Stimulated activated CD8-positive, alpha-beta memory T cell treated with anti-CD3 and anti-CD28 coated beads, Interleukin-7, amount 100 ng/mL, for 4 hours (primary cell): ENCODE data around the gene MYO5B.

Experiments used
- DNase-seq, 2 donors: peaks; one replicate each; pipeline ENCODE4 v3.0.0-alpha.2; 2020; ENCODE audit warnings: low read depth in 2 of 2

The MYO5B gene

DNA sequence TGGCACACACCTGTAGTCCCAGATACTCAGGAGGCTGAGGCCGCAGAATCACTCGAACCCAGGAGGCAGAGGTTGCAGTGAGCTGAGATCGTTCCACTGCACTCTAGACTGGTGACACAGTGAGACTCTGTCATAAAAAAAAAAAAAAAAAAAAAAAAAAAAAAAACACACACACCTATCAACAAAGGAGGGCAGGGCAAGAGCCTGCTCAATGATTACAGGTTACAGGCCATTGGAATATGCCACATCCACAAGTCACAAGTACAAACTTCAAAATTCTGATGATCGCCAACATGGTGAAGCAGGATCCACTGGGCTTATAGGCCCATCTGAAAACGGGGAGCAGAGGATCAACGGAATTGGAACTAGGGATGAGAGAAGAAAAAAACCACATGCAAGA lies 6.3 kb downstream of the MYO5B start:
- no peak for DNase-seq

DNA sequence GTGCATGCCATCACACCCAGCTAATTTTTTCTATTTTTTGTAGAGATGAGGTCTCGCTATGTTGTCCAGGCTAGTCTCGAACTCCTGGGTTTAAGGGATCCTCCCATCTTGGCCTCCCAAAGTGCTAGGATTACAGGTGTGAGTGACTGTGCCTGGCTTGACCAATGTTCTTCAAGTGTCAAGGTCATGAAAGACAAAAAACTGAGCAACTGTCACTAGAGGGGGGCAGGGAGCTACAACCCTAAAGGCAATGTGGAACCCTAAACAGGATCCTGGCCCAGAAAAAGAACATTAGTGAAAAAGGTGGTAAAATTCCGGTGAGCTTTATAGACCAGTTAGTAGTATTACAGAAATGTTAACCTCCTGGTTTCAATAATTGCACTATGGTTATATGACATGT lies 7.3 kb downstream of the MYO5B start:
- DNase-seq, result no peak

DNA sequence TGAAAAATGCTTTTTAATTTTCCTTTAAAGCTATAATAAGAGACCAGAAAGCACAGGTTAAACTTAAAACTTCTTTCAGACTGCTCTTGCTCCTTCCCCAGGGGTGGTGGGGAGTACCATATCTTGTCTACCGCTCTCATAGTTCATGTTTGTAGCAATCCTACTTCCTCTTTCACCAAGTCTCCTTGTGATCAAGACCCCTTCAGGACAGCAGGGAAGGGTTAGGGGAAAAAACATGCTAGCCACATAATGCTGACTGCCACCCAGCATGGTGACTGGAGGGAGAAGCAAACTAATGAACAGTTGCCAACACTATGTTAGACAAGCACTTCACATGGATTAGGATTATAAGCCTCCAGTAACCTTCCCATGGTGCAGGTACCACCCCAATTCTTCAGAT lies 8.6 kb downstream of the MYO5B start:
- no peak for DNase-seq

DNA sequence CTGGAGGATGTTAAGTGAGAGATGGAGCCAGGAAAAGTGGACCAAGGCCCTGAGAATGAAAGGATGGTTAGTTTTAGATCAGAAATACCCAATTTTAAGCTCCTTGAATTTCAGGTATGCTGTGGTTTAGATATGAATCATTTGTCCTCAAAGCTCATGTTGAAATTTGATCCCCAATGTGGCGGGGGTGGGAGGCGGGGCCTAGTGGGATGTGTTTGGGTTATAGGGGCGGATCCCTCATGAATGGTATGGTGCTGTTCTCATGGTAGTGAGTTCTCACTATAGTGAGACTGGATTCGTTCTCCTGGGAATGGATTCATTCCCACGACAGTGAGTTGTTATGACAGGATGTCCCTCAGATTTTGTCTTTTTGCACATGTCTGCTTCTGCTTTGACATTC lies 11.4 kb downstream of the MYO5B start:
- no peak for DNase-seq

DNA sequence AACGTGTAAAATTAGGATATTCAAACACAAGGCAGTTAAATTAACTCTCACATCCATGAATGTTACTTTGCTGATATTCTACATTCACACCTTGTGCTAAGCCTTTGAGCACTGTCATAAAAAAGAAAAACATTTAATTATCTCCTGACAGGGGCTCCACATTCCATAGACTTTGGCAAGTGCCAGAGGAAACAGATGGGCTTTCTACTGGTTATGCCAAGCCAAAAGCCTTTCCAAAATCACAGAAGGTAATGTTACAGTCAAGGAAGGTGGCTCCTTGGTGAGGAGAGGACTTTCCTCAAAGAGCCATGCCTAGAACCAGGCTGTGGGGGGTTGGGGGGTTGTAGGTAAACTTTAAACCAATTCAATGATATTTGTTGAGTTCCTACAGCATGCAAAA lies 12.4 kb downstream of the MYO5B start:
- no peak for DNase-seq

DNA sequence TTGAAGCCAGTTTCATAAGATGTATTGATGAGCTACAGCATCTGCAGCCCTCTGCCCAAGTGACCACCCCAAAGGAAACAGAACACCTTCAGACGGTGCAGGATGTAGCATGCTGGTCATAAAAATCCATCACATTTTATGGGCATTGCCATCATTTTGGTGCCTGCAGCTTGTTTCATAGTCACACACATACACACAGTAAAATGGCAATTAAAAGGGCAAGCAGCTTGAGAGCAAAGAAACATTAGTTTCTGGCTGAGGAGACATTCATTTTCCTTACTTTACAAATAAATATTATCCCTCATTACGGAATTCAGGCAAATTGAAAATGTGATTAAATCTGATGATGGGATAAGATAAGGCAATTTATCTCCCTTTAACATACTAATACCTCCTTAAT lies 13.4 kb downstream of the MYO5B start:
- no peak for DNase-seq

DNA sequence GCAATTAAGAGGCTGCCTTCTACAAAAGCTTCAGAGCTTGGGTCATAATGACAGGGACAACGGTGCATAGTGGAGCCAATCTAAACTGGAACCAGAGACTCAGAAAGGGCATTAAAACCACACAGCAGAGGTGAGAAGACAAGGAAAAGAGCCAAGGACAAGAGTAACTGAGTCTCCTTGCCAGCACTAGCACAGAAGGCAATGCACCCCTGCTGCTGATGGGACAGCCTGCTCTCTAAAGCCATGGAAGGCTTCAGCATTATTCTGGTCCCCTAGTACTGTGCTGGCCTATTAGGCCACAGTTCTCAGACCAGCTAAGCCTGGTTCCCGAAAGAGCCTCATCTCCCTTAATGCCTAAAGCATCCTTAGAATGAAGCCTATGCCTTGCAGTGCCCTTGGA lies 15.5 kb downstream of the MYO5B start:
- DNase-seq, result no peak

DNA sequence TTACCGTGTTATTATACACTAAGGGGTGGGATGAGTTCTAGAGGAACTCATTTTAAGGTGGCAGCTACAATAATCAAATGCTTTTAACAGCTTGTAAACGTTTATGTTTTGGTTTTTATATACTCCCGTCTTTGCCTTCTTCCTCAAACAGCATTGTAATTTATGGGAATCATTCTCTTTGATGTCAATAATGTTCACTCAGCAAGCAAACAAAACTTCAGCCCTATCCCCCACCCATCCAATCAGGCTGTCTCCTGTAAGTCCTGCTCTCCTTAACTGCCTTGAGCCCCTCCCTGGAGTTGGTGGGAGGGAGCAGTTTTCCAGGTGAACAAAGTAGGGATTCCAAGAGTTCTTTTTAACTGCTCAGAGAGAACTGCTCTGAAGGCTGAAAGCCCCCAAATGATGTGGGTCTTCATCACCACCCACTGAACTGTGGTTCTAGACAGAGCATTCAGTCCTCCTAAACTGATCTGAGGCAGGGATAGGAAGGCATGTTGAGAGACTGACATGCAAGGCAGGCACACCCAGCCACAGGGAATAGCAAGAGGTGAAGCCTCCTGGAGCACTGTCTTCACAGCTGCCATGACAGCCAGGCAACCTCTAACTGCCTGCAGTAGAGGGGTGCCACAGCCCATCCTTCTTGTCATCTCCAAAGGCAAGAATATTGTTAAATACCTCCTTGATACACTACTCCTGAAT lies 17.5 kb downstream of the MYO5B start:
- no peak for DNase-seq

DNA sequence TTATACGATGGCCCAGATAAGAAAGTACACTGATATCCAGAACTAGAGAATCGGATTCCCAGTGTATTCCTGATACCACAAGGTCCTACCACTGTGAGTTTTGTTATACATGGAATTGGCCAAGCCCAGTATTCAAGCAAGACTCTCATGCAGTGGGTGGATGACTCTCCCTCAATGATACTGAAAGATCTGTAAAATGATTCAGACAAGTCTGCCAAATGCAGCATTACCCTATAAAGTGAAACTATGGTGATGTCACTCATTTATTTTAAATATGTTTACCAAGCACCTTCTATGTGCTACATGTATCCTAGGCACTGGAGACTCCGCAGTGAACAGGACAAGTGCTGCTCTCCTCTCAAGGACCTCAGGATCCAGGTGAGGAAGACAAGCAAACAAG lies 22.6 kb downstream of the MYO5B start:
- DNase-seq, result no peak

DNA sequence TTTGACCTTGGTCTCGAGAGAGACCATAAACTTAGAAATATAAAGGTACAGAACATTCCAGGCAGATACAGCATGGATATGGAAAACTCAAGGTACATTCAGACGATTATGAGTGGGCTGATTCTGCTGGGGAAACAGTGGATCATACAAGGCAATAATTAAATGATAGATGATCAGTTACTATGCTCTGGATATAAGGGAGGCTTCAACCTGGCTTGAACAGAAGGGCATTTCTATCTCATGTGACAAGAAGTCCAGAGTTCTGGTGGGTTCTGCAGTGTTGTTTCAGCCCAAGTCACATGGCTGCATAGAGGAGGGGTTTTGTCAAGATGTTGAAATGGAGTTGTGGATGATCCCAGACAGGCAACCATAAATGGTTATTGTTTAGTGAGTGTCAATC lies 23.5 kb downstream of the MYO5B start:
- DNase-seq, result no peak

DNA sequence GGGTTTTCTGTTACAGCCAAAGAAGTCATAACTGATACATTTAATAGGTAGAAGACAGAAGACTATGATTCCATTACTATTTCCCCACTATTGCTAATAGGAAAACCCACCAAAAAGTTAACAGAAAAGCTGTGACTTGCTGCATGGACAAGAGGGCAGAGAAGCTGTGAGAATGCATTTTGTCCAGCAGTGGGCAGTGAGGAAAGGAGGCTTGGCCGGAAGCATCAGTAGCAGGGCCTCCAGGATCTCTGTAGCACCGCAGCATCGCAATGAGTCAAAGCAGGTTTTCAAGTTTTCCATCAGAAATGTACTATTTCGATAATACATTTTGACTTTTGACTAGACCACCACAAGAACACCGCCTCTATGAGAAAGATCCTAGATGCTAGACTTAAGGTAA lies 24.9 kb downstream of the MYO5B start:
- no peak for DNase-seq

DNA sequence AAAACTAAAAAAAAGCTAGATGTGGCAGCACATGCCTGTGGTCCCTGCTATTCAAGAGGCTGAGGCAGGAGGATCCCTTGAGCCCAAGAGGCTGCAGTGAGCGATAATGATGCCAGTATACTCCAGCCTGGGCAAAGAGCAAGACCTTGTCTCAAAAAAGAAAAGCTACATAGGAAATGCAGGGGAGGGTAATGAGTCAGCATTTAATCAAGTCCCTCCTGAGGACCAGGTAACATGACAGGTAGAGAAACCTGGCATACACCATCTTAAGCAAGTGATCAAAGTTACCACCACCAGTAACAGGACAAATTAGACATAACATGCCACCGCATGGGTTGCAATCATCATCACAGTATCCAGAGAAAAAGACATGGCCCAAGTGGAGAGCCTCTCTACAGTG lies 25.8 kb downstream of the MYO5B start:
- DNase-seq, result no peak

DNA sequence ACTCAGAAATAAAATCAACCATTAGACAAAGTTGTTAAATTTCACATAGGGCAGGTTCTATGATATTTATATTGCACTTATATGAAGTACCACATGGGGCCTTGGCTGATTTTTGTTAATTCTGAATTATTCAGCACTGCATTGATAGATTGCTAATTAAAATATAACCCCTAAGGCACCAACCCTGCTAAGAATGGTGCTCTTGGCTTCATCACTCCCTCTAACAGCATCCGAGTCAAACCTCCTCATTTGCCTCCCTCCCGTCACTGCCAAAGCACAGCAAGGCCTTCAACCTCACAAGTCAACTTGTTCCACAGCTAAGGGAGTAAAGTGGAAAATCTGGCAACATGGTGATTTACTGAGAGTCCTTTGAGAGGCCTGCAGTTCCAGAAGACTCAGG lies 27.0 kb downstream of the MYO5B start:
- DNase-seq, result no peak

DNA sequence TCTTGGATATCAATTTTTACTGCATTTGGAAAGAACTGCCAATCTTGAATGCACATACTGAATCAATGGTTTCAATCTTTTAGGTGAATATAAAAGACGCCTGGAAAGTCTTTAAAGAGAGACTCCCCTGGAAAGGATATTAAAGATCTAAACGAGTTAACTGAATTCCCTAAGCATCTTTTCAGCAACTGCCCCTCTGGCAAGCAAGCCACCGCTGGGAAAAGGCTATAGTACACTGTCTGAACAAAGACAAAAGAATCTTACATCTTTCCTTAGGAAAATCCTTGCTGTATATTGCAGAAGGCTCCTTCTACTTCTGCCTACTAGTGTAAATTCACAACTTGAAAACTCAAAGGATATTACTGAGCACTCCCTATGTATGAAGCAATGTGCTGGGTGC lies 28.0 kb downstream of the MYO5B start:
- no peak for DNase-seq

DNA sequence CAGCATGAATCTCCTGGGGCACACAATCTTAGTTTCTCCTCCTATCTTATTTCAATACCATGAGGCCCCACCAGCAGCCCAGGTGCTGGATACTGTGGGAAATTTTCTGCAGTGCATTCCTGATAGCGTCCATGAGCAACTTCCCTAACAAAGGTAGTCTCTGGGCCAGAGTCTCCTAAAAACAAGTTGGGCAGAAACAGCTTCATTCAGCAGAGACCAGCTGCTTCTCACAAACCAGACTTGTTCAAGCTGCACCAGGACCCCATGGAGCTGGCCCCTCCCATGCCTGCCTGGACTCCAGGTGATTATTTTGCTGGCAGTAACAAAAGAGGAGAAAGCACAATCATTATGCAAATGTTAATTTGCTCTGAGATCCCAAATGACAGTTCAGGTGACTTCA lies 31.4 kb downstream of the MYO5B start:
- no peak for DNase-seq

DNA sequence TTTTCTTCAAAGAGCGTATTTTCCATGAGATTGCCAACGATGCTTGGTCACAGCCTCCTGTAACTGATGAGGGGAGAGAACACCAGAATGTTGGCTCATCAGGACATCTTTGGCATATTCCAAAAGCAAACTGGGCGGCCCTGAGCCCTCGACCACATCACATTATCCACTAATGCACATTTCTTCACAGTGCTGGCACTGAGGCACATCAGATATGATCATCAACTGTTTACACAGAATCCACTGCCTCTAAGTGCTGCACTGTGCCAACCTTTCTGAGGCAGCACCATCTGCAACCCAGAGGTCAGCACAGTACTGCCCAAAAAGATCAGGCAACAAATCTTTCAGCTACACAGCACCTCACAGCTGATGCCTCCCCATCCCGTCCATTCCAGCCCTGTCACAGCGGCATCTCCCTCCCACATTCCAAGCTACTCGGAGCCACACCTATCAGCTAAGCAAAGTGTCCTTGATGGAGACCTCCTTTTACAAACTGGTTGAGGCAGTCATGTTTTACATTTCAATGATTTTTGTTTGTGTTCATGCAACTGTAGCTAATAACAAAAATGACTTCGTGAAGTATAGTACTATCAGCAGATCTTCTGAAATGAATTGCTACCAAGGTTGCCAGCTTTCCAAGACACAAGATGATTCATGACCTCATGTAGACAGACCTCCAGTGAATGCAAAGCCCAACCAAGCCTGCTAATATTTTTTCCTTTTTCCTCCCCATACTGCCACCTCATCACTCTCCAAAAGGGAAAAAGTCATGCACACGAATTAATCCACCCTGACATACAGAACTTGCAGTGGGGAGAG lies 32.3 kb downstream of the MYO5B start:
- no peak for DNase-seq

DNA sequence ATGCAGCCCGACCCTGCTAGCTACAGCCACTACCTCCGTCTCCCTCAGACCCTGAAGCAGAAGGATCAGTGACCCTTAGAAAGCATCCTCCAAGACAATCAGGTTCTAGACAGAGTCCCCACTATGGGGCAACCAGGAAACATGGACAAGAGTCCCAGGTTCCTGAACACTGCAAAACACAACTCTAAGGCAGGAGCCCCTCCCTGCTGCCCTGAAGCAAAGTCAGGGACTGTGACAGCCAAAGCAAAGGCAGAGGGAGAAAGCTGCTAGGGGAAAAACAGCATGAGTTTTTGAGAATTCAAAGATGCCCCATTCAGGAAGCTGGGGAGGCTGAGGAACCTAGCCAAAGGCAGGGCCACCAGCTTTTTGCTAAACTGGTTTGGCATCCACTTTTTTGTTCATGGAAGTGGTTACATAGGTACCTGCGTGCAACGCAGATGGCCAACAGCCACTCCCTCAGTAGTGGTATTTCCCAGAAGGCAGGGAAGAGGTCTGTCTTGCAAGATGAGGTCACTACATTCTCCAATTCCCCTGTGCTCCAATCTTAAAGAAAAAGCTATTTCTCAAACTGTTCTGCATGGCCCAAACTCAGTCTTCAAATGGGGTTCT lies 33.2 kb downstream of the MYO5B start:
- no peak for DNase-seq

DNA sequence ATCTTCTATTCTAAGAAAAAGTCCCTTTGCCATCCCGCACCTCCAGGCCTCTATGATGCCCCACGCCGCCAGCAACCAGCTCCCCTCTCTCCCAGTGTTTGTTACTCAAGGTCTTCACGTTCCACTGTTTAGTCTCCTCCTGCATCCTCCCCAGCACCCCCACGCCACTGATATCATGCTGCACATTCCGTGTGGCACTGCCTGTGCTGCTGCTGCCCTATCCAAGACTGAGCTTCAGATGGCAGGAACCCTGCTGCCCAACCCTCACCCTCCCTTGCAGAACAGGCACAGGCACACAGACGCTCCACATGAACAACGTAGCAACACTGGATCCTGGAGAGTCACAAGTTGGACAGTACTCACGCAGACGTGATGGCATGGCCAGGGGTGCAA lies 35.3 kb downstream of the MYO5B start:
- no peak for DNase-seq

DNA sequence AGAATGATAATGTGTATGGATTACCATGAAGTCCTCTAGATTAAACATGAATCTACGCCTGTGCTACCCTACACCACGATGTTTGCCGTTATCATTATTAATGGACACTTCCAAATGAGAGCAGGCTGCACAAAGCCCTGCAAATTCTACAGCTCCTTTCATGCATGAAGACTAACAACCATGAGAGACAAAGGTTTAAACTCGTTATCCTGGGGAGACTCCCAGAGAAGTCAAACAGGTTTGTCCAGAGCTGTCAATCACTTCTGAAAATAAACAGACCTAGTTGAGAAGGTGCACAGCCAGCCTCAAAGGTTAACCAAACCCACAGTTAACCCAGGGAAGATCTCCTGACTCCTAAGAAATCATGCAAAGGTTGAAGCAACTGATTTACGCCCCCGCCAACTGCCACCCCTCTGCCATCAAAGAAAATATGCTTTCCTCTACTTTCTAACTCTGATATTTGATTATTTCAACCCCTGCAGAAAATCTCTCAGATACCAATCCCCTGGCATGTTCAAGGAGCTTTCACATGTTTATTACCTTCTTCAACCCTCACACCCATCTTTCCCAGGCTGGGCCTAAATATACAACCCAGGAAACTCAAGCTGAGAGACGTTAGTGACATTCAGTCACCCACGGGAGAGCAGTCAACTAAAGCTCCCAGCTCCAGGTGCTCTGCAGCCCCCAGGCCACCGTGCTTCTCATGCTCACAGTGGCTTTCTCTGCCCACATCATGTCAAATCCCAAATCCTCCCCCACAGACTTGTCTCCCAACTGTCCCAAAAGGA lies 35.9 kb downstream of the MYO5B start:
- DNase-seq, result no peak

DNA sequence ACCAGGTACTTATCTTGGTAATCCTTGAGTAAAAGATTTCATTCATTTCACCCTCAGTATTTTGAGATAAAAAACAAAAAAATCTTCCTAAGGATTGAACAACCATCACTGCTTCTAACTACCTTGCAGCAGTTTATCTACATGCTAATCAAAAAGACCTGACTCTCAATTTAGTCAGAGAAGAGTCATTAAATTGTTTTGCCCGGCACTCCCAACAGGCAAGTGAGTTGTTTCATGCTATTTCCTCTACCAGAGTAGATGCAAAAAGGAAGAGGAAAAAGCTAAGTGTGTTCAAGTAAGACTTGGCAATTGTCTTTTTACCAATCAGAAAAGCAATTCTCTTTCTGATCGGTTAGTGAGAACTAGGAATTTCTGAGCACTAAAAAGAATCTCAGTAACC lies 39.5 kb downstream of the MYO5B start:
- DNase-seq, result no peak

DNA sequence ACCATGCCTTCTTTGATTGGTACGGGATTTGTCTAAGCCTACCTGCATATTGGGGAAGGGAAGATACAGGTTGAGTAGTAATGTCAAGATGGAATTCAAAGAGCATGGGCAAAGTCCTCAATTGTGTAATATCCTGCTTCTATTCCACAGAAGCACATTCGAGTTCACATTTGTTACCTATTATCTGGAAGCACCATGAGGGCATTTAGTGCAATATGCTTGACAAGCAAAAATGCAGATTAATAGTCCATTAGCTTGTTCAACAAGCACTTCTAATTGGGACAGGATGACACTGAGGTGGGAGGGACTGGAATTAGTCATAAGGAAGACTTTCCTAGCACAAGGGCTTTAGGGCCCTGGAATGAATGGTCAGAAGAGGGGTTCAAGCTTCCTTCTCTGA lies 40.5 kb downstream of the MYO5B start:
- no peak for DNase-seq

DNA sequence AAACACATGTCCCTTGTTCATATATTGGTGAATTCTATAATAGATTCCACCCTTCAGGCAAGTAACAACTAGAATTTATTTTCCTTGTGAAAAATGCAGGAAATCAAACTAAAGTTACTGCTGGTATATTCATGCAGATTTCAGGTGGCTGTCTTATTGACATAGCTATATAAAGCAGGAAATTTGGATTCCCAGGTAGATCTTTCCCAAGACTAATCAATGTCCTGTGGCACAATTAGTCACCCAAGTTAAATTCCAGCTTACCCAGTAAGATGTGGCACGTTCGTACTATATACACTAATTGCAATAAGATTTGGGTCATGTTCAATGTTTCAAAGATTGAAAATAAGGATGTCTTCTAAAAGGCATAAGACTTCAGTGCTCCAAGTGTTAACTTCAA lies 42.0 kb downstream of the MYO5B start:
- no peak for DNase-seq
